Type B pancreatic cell (in vitro differentiated cells): Measurements from ENCODE around the gene SPDYE5. TPM values are rescaled to one million over a fixed set of nuclear protein-coding genes. Genes with fewer than 3 reads are reported as not detected.
"Not testable (repeated sequence)": the region's sequence is repeated elsewhere in the genome, so short reads cannot be mapped to it uniquely, and the experiment has no call there.

Source experiments
- DNase-seq: peaks from one replicate; pipeline ENCODE4 v3.0.0; 2021; ENCODE audit warnings: mixed read lengths; ENCODE audit not compliant: unreplicated experiment; ENCODE audit errors: extremely low spot score
- H3K27ac Mint-ChIP-seq: 2 replicates; pipeline ENCODE4 v1.8.0; 2021; ENCODE audit warnings: mild to moderate bottlenecking, mixed read lengths
- H3K27me3 Mint-ChIP-seq: 2 replicates; pipeline ENCODE4 v1.8.0; 2021; ENCODE audit warnings: mixed read lengths
- H3K36me3 Mint-ChIP-seq: 2 replicates; pipeline ENCODE4 v1.8.0; 2021; ENCODE audit warnings: mixed read lengths
- H3K4me1 Mint-ChIP-seq: one replicate; pipeline ENCODE4 v1.8.0; 2021; ENCODE audit warnings: mixed read lengths; ENCODE audit not compliant: unreplicated experiment
- H3K4me3 Mint-ChIP-seq: 2 replicates; pipeline ENCODE4 v1.8.0; 2021; ENCODE audit warnings: mild to moderate bottlenecking, mixed read lengths
- H3K9me3 Mint-ChIP-seq: 2 replicates; pipeline ENCODE4 v1.8.0; 2021; ENCODE audit warnings: mixed read lengths
- CTCF ChIP-seq: fragments of 200-600 bp; sonication (generic); conservative IDR thresholded peaks from 2 replicates; pipeline ENCODE4 v1.5.0; 2021; ENCODE audit warnings: antibody characterized with exemption, mild to moderate bottlenecking
- total RNA-seq: library from RNA; stranded (reverse); gene quantifications from 2 replicates; pipeline ENCODE4 v1.2.1, GENCODE V29; 2021; ENCODE audit warnings: low replicate concordance

Gene SPDYE5
- total RNA-seq, 1 donor from 2014 or later = not detected

GRCh38 chr7:75509033-75509432, 16.9 kb downstream of the SPDYE5 start:
- not testable (repeated sequence) for H3K9me3 Mint-ChIP-seq, H3K4me3 Mint-ChIP-seq, H3K27me3 Mint-ChIP-seq, DNase-seq, H3K36me3 Mint-ChIP-seq, H3K4me1 Mint-ChIP-seq, H3K27ac Mint-ChIP-seq

GRCh38 chr7:75518842-75519241, 26.7 kb downstream of the SPDYE5 start:
- not testable (repeated sequence) for H3K27me3 Mint-ChIP-seq, DNase-seq, H3K4me3 Mint-ChIP-seq, H3K27ac Mint-ChIP-seq, H3K9me3 Mint-ChIP-seq, H3K4me1 Mint-ChIP-seq
- peaks cover 39% of the 10 kb centered on the region for H3K36me3 Mint-ChIP-seq

- DNase-seq, H3K4me1 Mint-ChIP-seq, H3K9me3 Mint-ChIP-seq, H3K27me3 Mint-ChIP-seq, H3K4me3 Mint-ChIP-seq, H3K27ac Mint-ChIP-seq: not testable (repeated sequence)
- peaks cover 47% of the 10 kb centered on the region for H3K36me3 Mint-ChIP-seq
Observed at GRCh38 chr7:75521727-75522126, 29.6 kb downstream of the SPDYE5 start.

- Mint-ChIP-seq H3K4me3 (peak overlapping the region; percentile 95), H3K27ac (peak overlapping the region; percentile 94), H3K36me3 (peaks cover 20% of the 10 kb centered on the region)
- not testable (repeated sequence) for H3K27me3 Mint-ChIP-seq, H3K4me1 Mint-ChIP-seq, H3K9me3 Mint-ChIP-seq
- peak; percentile 53 for DNase-seq
Observed at GRCh38 chr7:75527224-75527722, 35.2 kb downstream of the SPDYE5 start.

- Mint-ChIP-seq H3K4me1 (peaks cover 4% of the 10 kb centered on the region), H3K36me3 (no peaks in the 10 kb centered on the region), H3K9me3 (no peaks in the 10 kb centered on the region), H3K27me3 (no peaks in the 10 kb centered on the region), H3K27ac (peak overlapping the region; percentile 27), H3K4me3 (peak overlapping the region; percentile 9)
- no peak for TF ChIP-seq CTCF
- peak; percentile 24 for DNase-seq
Observed at GRCh38 chr7:75531359-75531821, 39.3 kb downstream of the SPDYE5 start.

- no peak for TF ChIP-seq CTCF
- Mint-ChIP-seq H3K36me3 (no peaks in the 10 kb centered on the region), H3K27ac (no peak overlapping the region), H3K27me3 (no peaks in the 10 kb centered on the region), H3K4me1 (peaks cover 4% of the 10 kb centered on the region), H3K4me3 (no peak overlapping the region), H3K9me3 (no peaks in the 10 kb centered on the region)
- peak; percentile 37 for DNase-seq
Observed at GRCh38 chr7:75532639-75533038, 40.5 kb downstream of the SPDYE5 start.

GRCh38 chr7:75533926-75534325, 41.8 kb downstream of the SPDYE5 start:
- Mint-ChIP-seq H3K9me3 (no peaks in the 10 kb centered on the region), H3K36me3 (no peaks in the 10 kb centered on the region), H3K4me3 (no peak overlapping the region), H3K4me1 (no peaks in the 10 kb centered on the region), H3K27ac (no peak overlapping the region), H3K27me3 (no peaks in the 10 kb centered on the region)
- DNase-seq = peak; percentile 49
- TF ChIP-seq CTCF = no peak

- Mint-ChIP-seq H3K27ac (no peak overlapping the region), H3K4me3 (no peak overlapping the region), H3K9me3 (no peaks in the 10 kb centered on the region), H3K27me3 (no peaks in the 10 kb centered on the region), H3K36me3 (no peaks in the 10 kb centered on the region), H3K4me1 (no peaks in the 10 kb centered on the region)
- no peak for TF ChIP-seq CTCF
- DNase-seq = peak; percentile 8
Observed at GRCh38 chr7:75534727-75535307, 42.7 kb downstream of the SPDYE5 start.
